GM21515 (cell line): Measurements from ENCODE around the gene ZNRF4.

Source experiments
- ATAC-seq: cut with Tn5 transposase; IDR thresholded peaks from one replicate; pipeline ENCODE4 v1.9.1; 2021; ENCODE audit not compliant: unreplicated experiment

Gene ZNRF4

GRCh38 chr19:5501907-5502306 lies 46.7 kb downstream of the ZNRF4 start:
- no peak for ATAC-seq

- no peak for ATAC-seq
Measured at GRCh38 chr19:5503598-5503997, 48.4 kb downstream of the ZNRF4 start.

GRCh38 chr19:5504114-5504513 lies 48.9 kb downstream of the ZNRF4 start:
- ATAC-seq: no peak
